ENCODE data around the gene STARD3.
A peak's percentile ranks its signal among the peaks of the same experiment; 100 is the strongest.

STARD3 gene

GRCh38 chr17:39664581-39665561 lies 27.9 kb downstream of the STARD3 start, which contains the start of gene TCAP:
Gene TCAP, plus strand, starts transcription at chr17:39665349. Its CDS starts 11 bp downstream, at chr17:39665360.
- TF ChIP-seq CTCF (IDR thresholded peaks at IDR 0.05; ENCODE audit: extremely low read depth, missing control alignments), result no peak
- DNase-seq (ENCODE audit: low spot score), result no peak

- TF ChIP-seq CTCF (IDR thresholded peaks at IDR 0.05; ENCODE audit: extremely low read depth, missing control alignments), result no peak
- DNase-seq (ENCODE audit: low spot score), result no peak
These were observed 28.8 kb downstream of the STARD3 start for GRCh38 chr17:39665642-39666224.

- DNase-seq (ENCODE audit: low spot score), result no peak
- no peak for TF ChIP-seq CTCF (IDR thresholded peaks at IDR 0.05; ENCODE audit: extremely low read depth, missing control alignments)
These were observed 29.3 kb downstream of the STARD3 start for GRCh38 chr17:39666231-39666600.

GRCh38 chr17:39666601-39667261 lies 29.8 kb downstream of the STARD3 start:
- no peak for TF ChIP-seq CTCF (IDR thresholded peaks at IDR 0.05; ENCODE audit: extremely low read depth, missing control alignments)
- no peak for DNase-seq (ENCODE audit: low spot score)

GRCh38 chr17:39667262-39667944 lies 30.5 kb downstream of the STARD3 start:
- peak; percentile 70 for DNase-seq (ENCODE audit: low spot score)
- TF ChIP-seq CTCF (IDR thresholded peaks at IDR 0.05; ENCODE audit: extremely low read depth, missing control alignments), result no peak

- TF ChIP-seq CTCF (IDR thresholded peaks at IDR 0.05; ENCODE audit: extremely low read depth, missing control alignments), result peak; percentile 50
- peak; percentile 89 for DNase-seq (ENCODE audit: low spot score)
These were observed 31.3 kb downstream of the STARD3 start, which contains the start of gene PNMT for GRCh38 chr17:39667945-39668924. Gene PNMT, plus strand, starts transcription at chr17:39668453. Its CDS starts 23 bp downstream, at chr17:39668476.
